ENCODE data around the gene CHD6.

The CHD6 gene

DNA sequence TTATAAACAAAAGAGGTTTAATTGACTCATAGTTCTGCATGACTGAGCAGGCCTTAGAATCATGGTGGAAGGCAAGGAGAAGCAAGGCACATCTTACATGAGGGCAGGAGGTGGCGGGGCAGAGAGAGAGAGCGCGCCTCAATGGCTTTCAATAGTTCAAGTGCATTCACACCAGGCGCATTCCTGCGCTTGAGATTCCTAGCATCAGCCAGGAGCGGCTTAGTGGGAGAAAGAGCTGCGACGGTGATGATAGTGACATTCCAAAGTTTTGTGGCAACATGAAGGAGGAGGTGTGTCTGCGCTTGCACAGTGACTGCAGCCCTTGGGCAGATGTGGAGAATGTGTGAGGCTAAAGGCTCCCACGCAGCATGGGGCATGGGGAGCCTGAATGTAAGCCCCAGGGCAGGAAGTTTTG is 226.6 kb downstream of the CHD6 start:
- ATAC-seq (no peak), DNase-seq (ENCODE audit: low spot score in 2 of 2) (no peak)
- Mint-ChIP-seq H3K27ac (no peak overlapping the region), H3K4me1 (peaks cover 4% of the 10 kb centered on the region), H3K36me3 (no peaks in the 10 kb centered on the region), H3K4me3 (no peak overlapping the region), H3K9me3 (no peaks in the 10 kb centered on the region)

DNA sequence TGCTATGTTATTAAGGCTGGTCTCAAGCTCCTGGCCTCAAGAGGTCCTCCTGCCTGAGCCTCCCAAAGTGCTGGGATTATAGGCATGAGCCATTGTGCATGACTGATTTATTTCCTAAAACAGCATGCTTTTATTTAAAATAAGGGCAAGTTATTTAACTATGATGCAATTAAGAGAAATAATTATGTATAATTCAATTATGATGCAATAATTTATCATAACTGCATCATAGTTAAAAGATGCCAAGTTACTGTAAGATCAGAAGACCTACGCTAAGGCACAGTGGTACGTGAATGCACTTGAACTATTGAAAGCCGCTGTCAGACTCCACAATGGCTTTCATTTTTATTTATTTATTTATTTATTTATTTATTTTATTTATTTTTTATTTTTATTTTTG is 227.3 kb downstream of the CHD6 start:
- DNase-seq (ENCODE audit: low spot score in 2 of 2) (no peak), ATAC-seq (no peak)
- Mint-ChIP-seq H3K4me1 (no peaks in the 10 kb centered on the region), H3K36me3 (no peaks in the 10 kb centered on the region), H3K4me3 (no peak overlapping the region), H3K9me3 (no peaks in the 10 kb centered on the region), H3K27ac (no peak overlapping the region)

DNA sequence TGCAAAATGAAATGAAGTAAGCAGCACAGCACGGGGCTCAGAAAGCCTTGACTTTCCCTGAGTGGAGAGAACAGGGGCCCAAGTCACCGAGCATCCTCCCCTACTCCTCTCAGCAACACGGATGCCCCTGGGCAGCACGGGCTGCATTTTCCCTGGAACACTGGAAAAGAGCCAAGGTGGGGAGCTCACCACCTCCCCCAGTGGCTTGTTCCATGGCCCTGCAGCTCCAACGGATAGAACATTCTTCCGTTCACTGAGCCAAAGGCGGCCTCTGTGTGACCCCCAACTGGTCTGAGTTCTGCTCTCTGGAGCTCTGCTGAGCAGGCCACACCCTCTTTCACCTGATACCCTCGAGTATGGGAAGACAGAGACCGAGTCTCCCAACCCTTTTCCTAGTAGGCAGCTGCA is 230.7 kb downstream of the CHD6 start:
- Mint-ChIP-seq H3K36me3 (no peaks in the 10 kb centered on the region), H3K4me1 (no peaks in the 10 kb centered on the region), H3K9me3 (no peaks in the 10 kb centered on the region), H3K27ac (no peak overlapping the region), H3K4me3 (no peak overlapping the region)
- ATAC-seq (no peak), DNase-seq (ENCODE audit: low spot score in 2 of 2) (no peak)

DNA sequence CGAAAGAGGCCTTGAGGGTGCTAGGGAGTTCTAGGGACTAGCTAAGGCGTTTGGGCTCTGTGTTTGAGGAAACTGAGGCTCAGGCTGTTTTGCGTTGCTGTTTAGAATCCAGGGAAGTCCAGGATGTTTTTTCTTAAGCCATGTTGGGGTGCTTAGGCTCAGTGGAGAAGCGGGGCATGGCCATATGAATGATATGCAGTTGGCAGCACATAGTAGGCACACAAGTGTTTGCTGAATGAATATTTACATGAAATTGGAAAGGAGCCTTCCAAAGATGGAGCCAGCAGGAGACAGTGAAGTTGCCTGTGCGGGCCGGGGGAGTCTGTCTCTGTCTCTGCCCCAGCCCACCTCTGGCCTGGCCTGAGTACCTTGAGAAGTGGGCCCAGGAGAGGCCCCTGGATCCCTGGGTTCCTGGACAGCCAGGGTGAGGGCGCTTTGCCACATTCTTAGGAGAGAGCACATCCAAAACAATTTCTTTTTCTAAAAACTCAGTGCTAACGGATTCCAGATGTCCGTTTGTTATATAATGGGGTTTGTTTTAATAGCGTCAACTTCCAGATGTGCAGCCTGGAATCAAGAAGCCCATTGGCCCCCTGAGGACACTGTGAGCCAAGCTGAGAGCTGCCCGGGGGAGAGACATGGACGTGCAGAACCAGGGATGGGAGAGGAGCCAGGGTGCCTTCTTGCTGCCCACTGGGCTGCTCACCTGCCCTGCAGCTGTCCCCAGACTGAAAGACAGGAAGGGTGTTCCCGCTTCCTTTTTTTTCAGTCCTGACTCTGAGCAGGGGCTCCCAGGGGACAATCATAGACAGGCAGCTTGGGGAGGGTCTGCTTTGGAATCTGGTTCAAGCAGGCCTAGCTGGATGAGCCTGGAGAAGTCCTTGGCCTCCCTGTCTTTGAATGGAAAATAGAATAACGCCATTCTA is 231.4 kb downstream of the CHD6 start:
- Mint-ChIP-seq H3K4me3 (no peak overlapping the region), H3K27ac (no peak overlapping the region), H3K9me3 (no peaks in the 10 kb centered on the region), H3K4me1 (no peaks in the 10 kb centered on the region), H3K36me3 (no peaks in the 10 kb centered on the region)
- ATAC-seq (no peak), DNase-seq (ENCODE audit: low spot score in 2 of 2) (no peak)

DNA sequence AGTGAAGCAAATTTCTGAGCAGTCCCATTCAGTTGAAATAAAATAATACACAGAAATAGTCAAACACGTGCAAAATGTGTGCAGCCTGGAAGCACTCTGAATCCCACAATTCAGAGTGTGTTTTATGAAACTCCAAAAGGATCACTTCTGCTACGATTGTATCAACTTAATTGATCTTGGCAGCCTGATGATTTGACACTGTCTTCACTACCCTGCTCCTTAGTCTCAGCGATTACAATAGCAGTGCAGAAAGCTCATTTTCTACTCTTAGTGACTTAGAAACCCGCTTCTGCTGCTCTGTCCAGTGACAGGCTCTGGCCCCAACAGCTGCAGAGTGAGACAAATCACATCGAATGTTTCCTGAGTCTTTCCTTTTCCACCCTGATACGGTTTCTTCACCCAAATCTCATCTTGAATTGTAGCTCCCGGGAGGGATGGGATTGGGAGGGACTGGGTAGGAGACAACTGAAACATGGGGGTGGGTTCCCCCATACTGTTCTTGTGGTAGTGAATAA is 235.3 kb downstream of the CHD6 start:
- ATAC-seq (no peak), DNase-seq (ENCODE audit: low spot score in 2 of 2) (no peak)
- Mint-ChIP-seq H3K4me1 (peaks cover 6% of the 10 kb centered on the region), H3K36me3 (no peaks in the 10 kb centered on the region), H3K9me3 (no peaks in the 10 kb centered on the region), H3K27ac (no peak overlapping the region), H3K4me3 (no peak overlapping the region)

DNA sequence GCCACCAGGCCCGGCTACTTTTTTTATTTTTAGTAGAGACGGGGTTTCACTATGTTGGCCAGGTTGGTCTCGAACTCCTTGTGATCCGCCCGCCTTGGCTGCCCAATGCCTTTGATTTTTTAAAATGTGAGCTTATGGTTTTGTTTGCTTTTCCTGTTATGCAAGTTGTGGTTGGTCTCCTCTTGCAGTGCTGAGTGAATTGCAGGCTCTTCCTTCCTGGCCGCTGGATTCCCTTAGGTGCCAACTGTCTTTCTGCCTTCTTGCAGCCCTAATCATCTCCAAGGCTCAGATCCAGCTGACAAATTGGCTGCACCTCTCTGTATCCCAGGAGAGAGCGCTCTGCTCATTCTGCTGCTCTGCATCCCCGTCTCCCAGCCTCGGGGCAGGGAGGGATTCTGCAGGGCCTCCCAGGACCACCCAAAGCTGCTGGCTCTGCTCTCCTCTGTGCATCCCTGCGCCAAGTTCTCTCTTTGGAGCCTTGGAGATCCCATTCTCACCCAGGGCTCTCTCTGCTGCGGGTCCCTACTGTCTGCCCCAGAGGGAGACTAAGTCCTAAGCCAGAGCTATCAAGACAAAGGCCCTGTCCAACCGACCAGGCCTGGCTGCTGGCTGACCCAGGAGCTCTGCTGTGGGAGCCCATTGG is 237.5 kb downstream of the CHD6 start:
- H3K4me3 Mint-ChIP-seq = no peak overlapping the region
- DNase-seq (ENCODE audit: low spot score in 2 of 2) (no peak), ATAC-seq (peak; percentile 11)
- H3K36me3 Mint-ChIP-seq = no peaks in the 10 kb centered on the region
- H3K27ac Mint-ChIP-seq = no peak overlapping the region
- no peaks in the 10 kb centered on the region for H3K9me3 Mint-ChIP-seq
- peaks cover 6% of the 10 kb centered on the region for H3K4me1 Mint-ChIP-seq

DNA sequence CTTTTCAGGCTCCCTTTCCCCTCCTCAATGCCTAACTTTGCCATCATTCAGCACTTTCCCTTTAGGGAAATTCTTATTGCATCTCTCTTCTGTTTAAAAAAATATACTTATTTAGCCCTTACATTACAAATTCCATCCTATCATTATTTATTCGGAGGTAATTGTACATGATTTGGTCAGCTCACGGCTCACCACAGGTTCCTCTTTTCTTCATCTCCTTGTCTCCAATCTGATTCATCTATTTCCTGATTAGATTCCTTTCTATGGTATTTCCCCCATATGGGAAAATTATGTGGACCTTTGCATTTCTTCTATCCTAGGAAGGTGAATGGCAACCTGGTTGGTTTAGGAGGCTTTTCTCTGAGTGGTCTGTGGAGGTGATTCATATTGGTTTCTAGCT is 238.6 kb downstream of the CHD6 start:
- DNase-seq (ENCODE audit: low spot score in 2 of 2) (no peak), ATAC-seq (no peak)
- Mint-ChIP-seq H3K27ac (no peak overlapping the region), H3K4me1 (peaks cover 6% of the 10 kb centered on the region), H3K4me3 (no peak overlapping the region), H3K36me3 (no peaks in the 10 kb centered on the region), H3K9me3 (no peaks in the 10 kb centered on the region)

DNA sequence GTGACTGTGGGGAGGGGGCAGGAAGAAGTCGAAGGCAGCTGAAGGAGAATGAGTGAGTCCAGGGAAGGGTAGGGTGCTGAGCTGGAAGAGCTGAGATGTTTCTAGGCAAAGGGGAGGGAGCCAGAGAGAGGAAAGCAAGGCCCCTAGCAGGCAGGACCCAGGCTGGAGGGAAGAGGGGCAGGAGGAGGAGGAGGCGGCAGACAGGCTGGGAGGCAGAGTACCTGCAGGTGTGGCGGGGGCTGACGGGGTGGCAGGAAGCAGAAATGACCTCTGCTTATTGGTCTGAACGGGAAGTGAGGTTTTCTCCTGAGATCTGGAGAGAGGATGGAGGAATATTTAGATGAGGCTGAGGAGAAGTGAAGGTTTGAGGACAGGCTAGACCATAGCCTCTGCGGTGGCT is 240.9 kb downstream of the CHD6 start:
- H3K27ac Mint-ChIP-seq = peak overlapping the region; percentile 9
- H3K36me3 Mint-ChIP-seq = no peaks in the 10 kb centered on the region
- ATAC-seq (peak; percentile 25), DNase-seq (ENCODE audit: low spot score in 2 of 2) (no peak)
- no peak overlapping the region for H3K4me3 Mint-ChIP-seq
- H3K9me3 Mint-ChIP-seq = no peaks in the 10 kb centered on the region
- H3K4me1 Mint-ChIP-seq = peaks cover 6% of the 10 kb centered on the region

DNA sequence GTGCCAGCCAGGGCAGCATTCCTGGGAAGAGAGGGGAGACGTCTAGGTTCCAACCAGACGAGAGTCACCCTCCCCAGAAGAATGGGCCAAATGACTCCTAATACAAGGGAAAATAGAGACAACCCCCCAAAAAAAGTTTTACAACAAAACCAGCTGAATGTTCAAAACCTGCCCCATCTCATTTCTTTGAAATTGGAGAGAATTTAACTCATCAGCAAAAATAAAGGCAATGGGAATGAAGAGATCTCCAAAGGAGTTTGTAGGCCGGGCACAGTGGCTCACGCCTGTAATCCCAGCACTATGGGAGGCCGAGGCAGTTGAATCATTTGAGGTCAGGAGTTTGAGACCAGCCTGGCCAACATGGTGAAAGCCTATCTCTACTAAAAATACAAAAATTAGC is 241.8 kb downstream of the CHD6 start:
- peaks cover 6% of the 10 kb centered on the region for H3K4me1 Mint-ChIP-seq
- no peak overlapping the region for H3K4me3 Mint-ChIP-seq
- H3K9me3 Mint-ChIP-seq = no peaks in the 10 kb centered on the region

DNA sequence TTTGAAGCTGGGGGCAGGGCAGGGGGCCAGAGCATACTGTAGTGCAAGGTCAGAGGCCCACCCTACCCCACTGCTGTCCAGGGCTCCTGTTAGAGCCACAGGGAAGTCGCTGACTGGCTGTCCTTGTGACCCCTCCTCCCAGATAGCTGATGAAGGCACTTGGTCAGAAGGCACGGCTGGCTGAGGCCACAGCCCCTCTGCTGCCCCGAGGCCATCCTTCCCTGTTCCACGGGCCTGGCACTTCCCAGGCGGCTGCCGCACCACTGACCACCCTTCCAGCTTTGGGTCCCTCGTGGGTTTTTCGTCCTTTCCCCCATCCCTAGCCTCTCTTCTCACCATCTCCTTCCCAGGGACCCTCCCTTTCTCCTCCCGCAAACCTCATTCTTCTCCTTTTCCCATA is 242.3 kb downstream of the CHD6 start:
- ATAC-seq (no peak), DNase-seq (ENCODE audit: low spot score in 2 of 2) (no peak)
- no peak overlapping the region for H3K27ac Mint-ChIP-seq
- peaks cover 5% of the 10 kb centered on the region for H3K4me1 Mint-ChIP-seq
- no peak overlapping the region for H3K4me3 Mint-ChIP-seq
- H3K36me3 Mint-ChIP-seq = no peaks in the 10 kb centered on the region
- H3K9me3 Mint-ChIP-seq = no peaks in the 10 kb centered on the region

More for the DNA sequence above, 241.8 kb downstream of the CHD6 start:
- H3K27ac Mint-ChIP-seq = no peak overlapping the region
- no peak for DNase-seq (ENCODE audit: low spot score in 2 of 2)
- H3K36me3 Mint-ChIP-seq = no peaks in the 10 kb centered on the region
- no peak for ATAC-seq

DNA sequence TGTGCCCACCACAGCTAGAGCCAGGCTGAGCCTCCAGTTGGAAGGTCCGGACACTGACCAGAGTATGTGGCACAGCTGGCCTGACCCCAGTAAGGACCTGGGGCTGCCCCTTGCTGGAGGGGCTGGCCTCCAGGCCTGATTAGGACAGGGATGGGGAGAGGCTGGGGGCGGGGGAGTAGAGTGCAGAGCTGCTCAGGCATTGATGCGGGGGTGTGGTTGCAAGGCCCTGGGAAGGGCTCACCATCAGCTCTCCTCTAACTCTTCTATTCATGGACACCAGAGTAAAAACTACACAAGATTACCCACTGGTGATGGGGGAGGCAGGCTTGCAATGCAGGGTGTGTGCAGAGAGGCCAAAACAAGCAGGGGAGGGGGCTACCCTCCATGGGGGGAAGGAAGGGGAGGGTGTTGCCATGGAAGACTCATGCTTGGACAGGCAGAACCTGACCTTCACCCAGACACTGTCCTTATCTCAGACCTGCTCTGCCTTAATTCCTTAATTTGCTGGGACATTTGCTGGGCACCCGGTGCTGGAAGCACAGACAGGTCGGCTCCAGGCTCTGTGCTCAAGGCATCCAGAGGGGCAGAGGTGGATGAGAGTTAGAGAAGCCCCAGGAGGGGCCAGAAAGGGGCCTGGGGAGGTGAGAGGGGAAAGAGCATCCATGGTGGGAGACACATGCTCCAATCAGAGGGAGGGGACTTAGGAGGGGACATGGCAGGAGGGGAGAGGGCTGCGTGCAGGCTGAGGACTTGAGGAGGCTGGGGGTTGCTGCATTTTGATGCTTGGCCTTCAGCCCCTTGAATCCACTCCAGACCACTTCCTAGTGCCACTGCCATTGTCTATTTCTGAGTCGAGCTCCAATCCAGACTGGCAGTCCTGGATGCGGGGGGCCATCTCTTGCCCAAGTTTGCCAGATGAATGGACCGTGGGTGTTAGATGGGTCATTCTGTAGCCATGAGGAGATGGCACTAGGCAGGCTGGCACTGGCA is 244.0 kb downstream of the CHD6 start:
- Mint-ChIP-seq H3K36me3 (no peaks in the 10 kb centered on the region), H3K9me3 (no peaks in the 10 kb centered on the region), H3K27ac (no peak overlapping the region), H3K4me1 (no peaks in the 10 kb centered on the region), H3K4me3 (no peak overlapping the region)
- DNase-seq (ENCODE audit: low spot score in 2 of 2) = no peak
- peak; percentile 20 for ATAC-seq

DNA sequence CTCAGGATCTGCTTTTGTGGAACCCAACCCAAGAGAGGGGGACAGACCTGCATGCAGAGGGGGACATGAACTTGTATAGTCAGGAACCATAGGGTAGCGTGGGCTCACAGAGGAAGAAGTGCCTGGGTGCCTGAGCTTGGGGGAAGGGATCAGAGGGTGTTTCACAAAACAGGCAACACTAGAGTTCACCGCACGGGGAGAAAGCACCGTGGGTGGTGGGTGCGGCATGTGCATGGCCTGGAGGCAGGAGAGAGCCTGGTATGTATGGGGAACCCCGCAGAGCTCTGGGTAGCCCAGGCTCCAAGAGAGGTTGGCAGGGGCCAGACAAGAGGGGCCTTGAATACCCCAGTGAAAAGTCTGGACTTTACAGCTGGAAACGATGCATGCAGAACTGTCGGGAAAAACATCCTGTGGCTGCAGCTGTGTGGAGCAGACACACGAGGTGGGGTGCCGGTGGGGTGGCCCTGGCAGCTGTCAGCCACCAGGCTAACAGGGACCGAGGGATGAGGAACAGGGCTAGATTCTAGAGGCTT is 244.9 kb downstream of the CHD6 start:
- Mint-ChIP-seq H3K9me3 (no peaks in the 10 kb centered on the region), H3K27ac (no peak overlapping the region), H3K36me3 (no peaks in the 10 kb centered on the region), H3K4me3 (no peak overlapping the region), H3K4me1 (no peaks in the 10 kb centered on the region)
- ATAC-seq (no peak), DNase-seq (ENCODE audit: low spot score in 2 of 2) (no peak)

DNA sequence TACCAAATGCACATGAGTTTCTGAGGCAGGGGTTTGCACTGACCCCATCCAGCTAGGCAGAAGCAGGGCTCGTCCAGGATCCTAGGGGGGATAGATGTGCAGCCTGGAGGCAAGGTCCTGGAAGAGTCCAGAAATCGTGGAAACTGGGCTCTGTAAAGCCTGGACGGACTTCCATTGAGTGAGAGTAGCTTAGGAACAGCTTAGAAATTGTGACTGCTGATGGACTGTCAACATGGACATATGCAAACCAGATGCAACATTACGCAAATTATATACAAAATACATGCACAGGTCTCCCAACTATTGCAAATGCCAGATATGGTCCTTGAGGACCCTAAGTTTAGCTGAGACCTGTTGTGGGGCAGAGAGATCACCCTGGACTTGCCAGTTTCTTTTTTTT is 246.8 kb downstream of the CHD6 start:
- Mint-ChIP-seq H3K9me3 (no peaks in the 10 kb centered on the region), H3K36me3 (no peaks in the 10 kb centered on the region), H3K27ac (no peak overlapping the region), H3K4me1 (peaks cover 7% of the 10 kb centered on the region), H3K4me3 (no peak overlapping the region)
- DNase-seq (ENCODE audit: low spot score in 2 of 2) (no peak), ATAC-seq (no peak)

DNA sequence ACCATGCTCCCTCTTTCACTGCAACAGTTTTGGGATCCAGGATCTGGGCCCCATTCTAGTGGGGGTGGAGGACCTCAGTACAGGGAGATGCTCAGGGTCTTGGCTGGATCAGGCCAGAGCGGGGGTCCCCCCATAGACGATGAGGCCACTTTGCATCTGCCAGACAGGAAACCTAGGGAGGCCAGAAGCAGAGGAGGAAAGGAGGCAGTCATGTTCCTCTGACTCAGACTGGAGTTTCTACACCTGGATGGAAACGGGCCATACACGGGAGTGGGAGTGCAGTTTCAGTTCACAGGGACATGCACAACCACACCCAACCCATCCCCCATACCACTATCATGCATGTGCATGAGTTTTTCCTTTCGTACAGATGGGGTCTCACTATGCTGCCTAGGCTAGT is 248.0 kb downstream of the CHD6 start:
- Mint-ChIP-seq H3K27ac (no peak overlapping the region), H3K36me3 (no peaks in the 10 kb centered on the region), H3K9me3 (no peaks in the 10 kb centered on the region), H3K4me3 (no peak overlapping the region), H3K4me1 (peaks cover 7% of the 10 kb centered on the region)
- DNase-seq (ENCODE audit: low spot score in 2 of 2) = no peak
- no peak for ATAC-seq

DNA sequence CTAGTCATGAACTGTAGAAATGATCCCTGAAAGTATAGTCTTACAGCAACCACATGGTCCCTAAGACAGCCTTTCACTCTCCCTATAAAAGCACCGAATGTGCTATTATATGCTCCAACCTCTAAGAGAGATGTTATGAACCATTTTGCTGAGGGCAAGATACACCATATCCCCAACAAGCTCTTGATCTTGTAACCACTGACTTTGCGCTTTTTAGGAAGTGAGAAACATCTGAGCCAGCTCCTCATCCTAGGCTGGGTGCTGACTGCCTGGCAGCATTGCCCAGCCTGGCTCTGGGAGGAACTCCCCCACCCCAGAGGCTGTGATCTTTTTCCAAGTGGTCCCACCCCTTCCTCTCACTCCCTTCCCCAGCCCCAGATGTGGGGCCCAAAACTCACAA is 248.5 kb downstream of the CHD6 start:
- Mint-ChIP-seq H3K9me3 (no peaks in the 10 kb centered on the region), H3K4me3 (no peak overlapping the region), H3K4me1 (peaks cover 7% of the 10 kb centered on the region), H3K36me3 (no peaks in the 10 kb centered on the region), H3K27ac (no peak overlapping the region)
- ATAC-seq (no peak), DNase-seq (ENCODE audit: low spot score in 2 of 2) (no peak)

Data from stimulated activated effector memory CD8-positive, alpha-beta T cell treated with anti-CD3 and anti-CD28 coated beads, Interleukin-12 subunit alpha, Interleukin-12 subunit beta, amount 100 ng/mL, for 72 hours (primary cell).